ENCODE measurements around the gene CLIP1.
"Not testable (repeated sequence)": the region's sequence is repeated elsewhere in the genome, so short reads cannot be mapped to it uniquely, and the experiment has no call there.

The CLIP1 gene

GRCh38 chr12:122429043-122429442 is 6.6 kb upstream of the CLIP1 start:
- not testable (repeated sequence) for DNase-seq

GRCh38 chr12:122427403-122427802 is 4.9 kb upstream of the CLIP1 start:
- no peak for DNase-seq

GRCh38 chr12:122423258-122424165 is 1.0 kb upstream of the CLIP1 start:
- no peak for DNase-seq

- peak; percentile 46 for DNase-seq
Measured at GRCh38 chr12:122422730-122423257, 325 bp upstream of the CLIP1 start.

GRCh38 chr12:122421187-122421820 is 1.2 kb downstream of the CLIP1 start:
- peak; percentile 42 for DNase-seq

- no peak for DNase-seq
Measured at GRCh38 chr12:122420471-122421162, 1.9 kb downstream of the CLIP1 start.

- DNase-seq: not testable (repeated sequence)
Measured at GRCh38 chr12:122419094-122419493, 3.4 kb downstream of the CLIP1 start.

GRCh38 chr12:122415665-122416064 is 6.8 kb downstream of the CLIP1 start:
- not testable (repeated sequence) for DNase-seq

- no peak for DNase-seq
Measured at GRCh38 chr12:122413516-122414404, 8.7 kb downstream of the CLIP1 start.

- peak; percentile 69 for DNase-seq
Measured at GRCh38 chr12:122412851-122413433, 9.5 kb downstream of the CLIP1 start.

GRCh38 chr12:122411537-122411936 is 10.9 kb downstream of the CLIP1 start:
- no peak for DNase-seq

- DNase-seq: no peak
Measured at GRCh38 chr12:122407208-122407607, 15.3 kb downstream of the CLIP1 start.

- no peak for DNase-seq
Measured at GRCh38 chr12:122406701-122407164, 15.7 kb downstream of the CLIP1 start.

- DNase-seq: no peak
Measured at GRCh38 chr12:122403831-122404230, 18.6 kb downstream of the CLIP1 start.

- DNase-seq: no peak
Measured at GRCh38 chr12:122403115-122403770, 19.2 kb downstream of the CLIP1 start.

- no peak for DNase-seq
Measured at GRCh38 chr12:122402264-122402663, 20.2 kb downstream of the CLIP1 start.

GRCh38 chr12:122399592-122400373 is 22.7 kb downstream of the CLIP1 start:
- peak; percentile 76 for DNase-seq

GRCh38 chr12:122399254-122399591 is 23.2 kb downstream of the CLIP1 start:
- DNase-seq: no peak

- DNase-seq: not testable (repeated sequence)
Measured at GRCh38 chr12:122397981-122398380, 24.5 kb downstream of the CLIP1 start.

GRCh38 chr12:122395319-122395718 is 27.1 kb downstream of the CLIP1 start:
- DNase-seq: no peak
